Fibroblast of lung (primary cell): ENCODE measurements around the gene ALPK3. TPM values are rescaled to one million over a fixed set of nuclear protein-coding genes. Genes with fewer than 3 reads are reported as not detected.
A peak's percentile ranks its signal among the peaks of the same experiment; 100 is the strongest.

Experiments used
- DNase-seq, 2 donors: peaks; one replicate each; pipeline versions ENCODE4 v3.0.0 to v3.0.0-alpha.2; 2010; ENCODE audit warnings: low read depth in 2 of 2
- H2AFZ ChIP-seq: 2 replicates; pipeline ENCODE4 v1.5.1; 2012; ENCODE audit warnings: low read length, control low read depth, inconsistent platforms
- H3K27ac ChIP-seq: 2 replicates; pipeline ENCODE4 v1.5.1; 2011; ENCODE audit warnings: low read length, control low read depth; ENCODE audit not compliant: insufficient read depth
- H3K27me3 ChIP-seq: 2 replicates; pipeline ENCODE4 v1.5.1; 2011; ENCODE audit warnings: mild to moderate bottlenecking, low read length; ENCODE audit not compliant: control insufficient read depth, insufficient read depth
- H3K36me3 ChIP-seq: 2 replicates; pipeline ENCODE4 v1.5.1; 2011; ENCODE audit warnings: low read length; ENCODE audit not compliant: control insufficient read depth, insufficient read depth
- H3K4me1 ChIP-seq: 2 replicates; pipeline ENCODE4 v1.5.1; 2011; ENCODE audit warnings: low read length; ENCODE audit not compliant: control insufficient read depth, insufficient read depth; ENCODE audit errors: extremely low read depth
- H3K4me2 ChIP-seq: 2 replicates; pipeline ENCODE4 v1.5.1; 2011; ENCODE audit warnings: low read length, control low read depth; ENCODE audit not compliant: insufficient read depth; ENCODE audit errors: extremely low read depth
- H3K4me3 ChIP-seq, 4 experiments: fragments of 200-600 bp in 1 of 4; sonication (generic) in 1 of 4; replicated peaks in 1 of 4; 2 replicates each; pipeline ENCODE4 v1.5.1; 2011 to 2016; ENCODE audit warnings: low read length in 4 of 4, low read depth in 3 of 4, mild to moderate bottlenecking in 3 of 4, control low read depth in 2 of 4, inconsistent platforms in 1 of 4, mixed read lengths in 1 of 4; ENCODE audit not compliant: insufficient read depth in 1 of 4; ENCODE audit errors: control extremely low read depth in 1 of 4
- H3K79me2 ChIP-seq: 2 replicates; pipeline ENCODE4 v1.5.1; 2012; ENCODE audit warnings: mild to moderate bottlenecking, low read length, inconsistent platforms; ENCODE audit not compliant: control insufficient read depth, insufficient read depth
- H3K9ac ChIP-seq: 2 replicates; pipeline ENCODE4 v1.5.1; 2011; ENCODE audit warnings: mild to moderate bottlenecking, low read length, control low read depth; ENCODE audit not compliant: insufficient read depth
- H3K9me3 ChIP-seq: 2 replicates; pipeline ENCODE4 v1.5.1; 2012; ENCODE audit warnings: low read depth, low read length; ENCODE audit not compliant: control insufficient read depth, insufficient read depth
- H4K20me1 ChIP-seq: 2 replicates; pipeline ENCODE4 v1.5.1; 2011; ENCODE audit warnings: low read length; ENCODE audit not compliant: control insufficient read depth, insufficient read depth; ENCODE audit errors: extremely low read depth
- CTCF ChIP-seq, 2 donors: IDR thresholded peaks in 1 of 2; conservative IDR thresholded peaks in 1 of 2; 1 replicate in 1 of 2; 2 replicates in 1 of 2; pipeline ENCODE4 v1.5.1; 2011 to 2012; ENCODE audit warnings: low read length in 2 of 2, control low read depth in 1 of 2, inconsistent platforms in 1 of 2, low read depth in 1 of 2, mild to moderate bottlenecking in 1 of 2
- EZH2 ChIP-seq: IDR thresholded peaks from 2 replicates; pipeline ENCODE4 v1.5.1; 2012; ENCODE audit warnings: low read length, control low read depth, mild to moderate bottlenecking; ENCODE audit errors: missing control alignments
- polyA plus RNA-seq, 2 donors: library from polyadenylated mRNA; depleted of rRNA in 1 of 2; stranded (reverse) in 1 of 2; unstranded in 1 of 2; fragments of >200 nt; gene quantifications; 2 replicates each; pipeline ENCODE4 v1.2.1, GENCODE V29; 2011 to 2012; ENCODE audit warnings: missing spikeins in 1 of 2
- total RNA-seq: library from RNA; depleted of rRNA; stranded (reverse); fragments of >200 nt; gene quantifications from 2 replicates; pipeline ENCODE4 v1.2.1, GENCODE V29; 2014

Gene ALPK3
- total and polyA plus RNA-seq, 2 donors (not counting 1 experiment from before 2014, with no cell fraction given): 0.03 to 0.50 TPM

- Histone ChIP-seq H3K9ac (no peak overlapping the region), H3K4me2 (no peak overlapping the region), H4K20me1 (no peaks in the 10 kb centered on the region), H2AFZ (no peak overlapping the region), H3K36me3 (peaks cover 22% of the 10 kb centered on the region), H3K27ac (no peak overlapping the region), H3K9me3 (no peaks in the 10 kb centered on the region), H3K4me3 (no peak overlapping the region), H3K79me2 (peaks cover 2% of the 10 kb centered on the region), H3K4me1 (no peaks in the 10 kb centered on the region), H3K27me3 (no peaks in the 10 kb centered on the region)
- TF ChIP-seq CTCF (conservative IDR thresholded peaks at IDR 0.05 in 1 of 2, IDR thresholded peaks at IDR 0.05 in 1 of 2; ENCODE audit: low read depth in 1 of 2, low read length in 2 of 2): no peak
- TF ChIP-seq EZH2: no peak
- no peak for DNase-seq
Measured at GRCh38 chr15:84795186-84795585, 22.0 kb upstream of the ALPK3 start.

- Histone ChIP-seq H3K36me3 (peaks cover 23% of the 10 kb centered on the region), H3K4me2 (no peak overlapping the region)
Measured at GRCh38 chr15:84797212-84797611, 19.9 kb upstream of the ALPK3 start.

GRCh38 chr15:84797801-84798200, 19.4 kb upstream of the ALPK3 start:
- Histone ChIP-seq H2AFZ (no peak overlapping the region), H3K27me3 (no peaks in the 10 kb centered on the region), H3K9ac (no peak overlapping the region), H3K27ac (no peak overlapping the region), H4K20me1 (no peaks in the 10 kb centered on the region), H3K4me2 (no peak overlapping the region), H3K79me2 (no peaks in the 10 kb centered on the region), H3K4me1 (no peaks in the 10 kb centered on the region), H3K4me3 (no peak overlapping the region), H3K9me3 (no peaks in the 10 kb centered on the region), H3K36me3 (peaks cover 26% of the 10 kb centered on the region)
- DNase-seq: no peak
- TF ChIP-seq CTCF (conservative IDR thresholded peaks at IDR 0.05 in 1 of 2, IDR thresholded peaks at IDR 0.05 in 1 of 2; ENCODE audit: low read depth in 1 of 2, low read length in 2 of 2): no peak
- no peak for TF ChIP-seq EZH2

More at GRCh38 chr15:84797212-84797611, 19.9 kb upstream of the ALPK3 start:
- Histone ChIP-seq H3K9me3 (no peaks in the 10 kb centered on the region), H3K4me1 (no peaks in the 10 kb centered on the region), H3K9ac (no peak overlapping the region), H3K27ac (no peak overlapping the region), H3K4me3 (no peak overlapping the region), H4K20me1 (no peaks in the 10 kb centered on the region), H3K27me3 (no peaks in the 10 kb centered on the region), H2AFZ (no peak overlapping the region), H3K79me2 (no peaks in the 10 kb centered on the region)
- TF ChIP-seq CTCF (conservative IDR thresholded peaks at IDR 0.05 in 1 of 2, IDR thresholded peaks at IDR 0.05 in 1 of 2; ENCODE audit: low read depth in 1 of 2, low read length in 2 of 2) (no peak), EZH2 (no peak)
- DNase-seq: peak; percentile 13 to 79
